SU-DHL-6 (cell line): Measurements from ENCODE around the gene ZNF70.

ENCODE experiments used
- CTCF ChIP-seq: fragments of 200-600 bp; sonication (generic); IDR thresholded peaks from one replicate; pipeline ENCODE4 v1.5.1; 2017; ENCODE audit warnings: antibody characterized with exemption, mild to moderate bottlenecking, low read length, moderate library complexity; ENCODE audit not compliant: insufficient read depth, poor library complexity, severe bottlenecking
- EZH2phosphoT487 ChIP-seq: fragments of 200-600 bp; sonication (generic), shearing (Covaris generic); conservative IDR thresholded peaks from 2 replicates; pipeline ENCODE4 v1.6.1; 2018; ENCODE audit warnings: mild to moderate bottlenecking, antibody characterized with exemption, low read length, moderate library complexity, mixed read lengths

DNA sequence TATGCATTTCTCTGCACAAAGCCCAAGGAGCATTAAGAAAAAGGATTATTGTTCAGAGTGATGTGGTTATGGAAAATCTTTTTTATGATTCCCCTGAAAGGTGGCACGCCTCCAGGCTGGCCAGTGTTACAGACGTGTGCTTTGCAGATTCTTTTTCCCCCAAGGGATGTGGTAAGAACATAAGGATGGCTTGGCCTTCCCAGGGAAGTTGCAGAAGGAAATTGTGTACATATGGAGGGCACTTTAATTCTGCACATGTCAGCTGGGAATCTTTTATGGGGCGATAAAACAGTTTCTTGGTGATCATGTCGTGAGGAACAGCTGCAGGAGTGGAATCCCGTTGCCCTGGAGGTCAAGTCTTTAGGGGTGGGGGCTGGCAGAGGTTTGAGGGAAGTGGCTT, 45.5 kb upstream of the ZNF70 start:
- TF ChIP-seq CTCF (no peak), EZH2phosphoT487 (no peak)
